Astrocyte (in vitro differentiated cells and primary cell): Measurements from ENCODE around the gene FCER1A. TPM values are rescaled to one million over a fixed set of nuclear protein-coding genes. Genes with fewer than 3 reads are reported as not detected.

ENCODE experiments used
- DNase-seq: peaks from one replicate; pipeline ENCODE4 v3.0.0-alpha.2; 2010; ENCODE audit warnings: low read depth
- FAIRE-seq: peaks from 2 replicates; lab custom pipeline; 2011; peaks lifted over from hg19 to GRCh38; lab: Jason Lieb, UNC
- H2AFZ ChIP-seq: 2 replicates; pipeline ENCODE4 v1.6.0; 2012; ENCODE audit warnings: low read depth, low read length, inconsistent platforms
- H3K27ac ChIP-seq: 2 replicates; pipeline ENCODE4 v1.5.1; 2011; ENCODE audit warnings: low read depth, low read length, inconsistent platforms
- H3K27me3 ChIP-seq: 2 replicates; pipeline ENCODE4 v1.6.0; 2011; ENCODE audit warnings: low read length, inconsistent platforms; ENCODE audit not compliant: insufficient read depth
- H3K36me3 ChIP-seq: 2 replicates; pipeline ENCODE4 v1.5.1; 2011; ENCODE audit warnings: low read length, inconsistent platforms; ENCODE audit not compliant: insufficient read depth
- H3K4me1 ChIP-seq: 2 replicates; pipeline ENCODE4 v1.5.1; 2011; ENCODE audit warnings: low read length, inconsistent platforms; ENCODE audit not compliant: insufficient read depth
- H3K4me2 ChIP-seq: 2 replicates; pipeline ENCODE4 v1.6.0; 2012; ENCODE audit warnings: low read length, inconsistent platforms
- H3K4me3 ChIP-seq: 2 replicates; pipeline ENCODE4 v1.5.1; 2011; ENCODE audit warnings: low read depth, mild to moderate bottlenecking, low read length, inconsistent platforms; ENCODE audit not compliant: insufficient read depth
- H3K79me2 ChIP-seq: 2 replicates; pipeline ENCODE4 v1.6.0; 2012; ENCODE audit warnings: mild to moderate bottlenecking, low read length, inconsistent platforms; ENCODE audit not compliant: insufficient read depth
- H3K9ac ChIP-seq: 2 replicates; pipeline ENCODE4 v1.6.0; 2012; ENCODE audit warnings: mild to moderate bottlenecking, low read length, inconsistent platforms
- H3K9me3 ChIP-seq: 2 replicates; pipeline ENCODE4 v1.5.1; 2012; ENCODE audit warnings: low read depth, mild to moderate bottlenecking, low read length, inconsistent platforms; ENCODE audit not compliant: insufficient read depth
- H4K20me1 ChIP-seq: 2 replicates; pipeline ENCODE4 v1.6.0; 2012; ENCODE audit warnings: low read length, inconsistent platforms; ENCODE audit not compliant: insufficient read depth
- H3K27ac Mint-ChIP-seq: one replicate; pipeline ENCODE4 v1.8.0; 2021; ENCODE audit warnings: mild to moderate bottlenecking, mixed read lengths; ENCODE audit not compliant: unreplicated experiment
- H3K27me3 Mint-ChIP-seq: one replicate; pipeline ENCODE4 v1.8.0; 2021; ENCODE audit warnings: low read depth, mixed read lengths; ENCODE audit not compliant: unreplicated experiment
- H3K36me3 Mint-ChIP-seq: one replicate; pipeline ENCODE4 v1.8.0; 2021; ENCODE audit warnings: low read depth, mixed read lengths; ENCODE audit not compliant: unreplicated experiment
- H3K4me1 Mint-ChIP-seq: one replicate; pipeline ENCODE4 v1.8.0; 2021; ENCODE audit warnings: low read depth, mixed read lengths; ENCODE audit not compliant: unreplicated experiment
- H3K4me3 Mint-ChIP-seq: one replicate; pipeline ENCODE4 v1.8.0; 2021; ENCODE audit warnings: mild to moderate bottlenecking, moderate library complexity, mixed read lengths; ENCODE audit not compliant: unreplicated experiment
- H3K9me3 Mint-ChIP-seq: one replicate; pipeline ENCODE4 v1.8.0; 2021; ENCODE audit warnings: mild to moderate bottlenecking, mixed read lengths; ENCODE audit not compliant: unreplicated experiment
- CTCF ChIP-seq: IDR thresholded peaks from 2 replicates; pipeline ENCODE4 v1.5.1; 2011; ENCODE audit warnings: low read depth, mild to moderate bottlenecking, inconsistent platforms, low read length, moderate library complexity; ENCODE audit not compliant: insufficient read depth
- EZH2 ChIP-seq: IDR thresholded peaks from 2 replicates; pipeline ENCODE4 v1.6.1; 2012; ENCODE audit warnings: mild to moderate bottlenecking, low read length, inconsistent platforms; ENCODE audit not compliant: insufficient read depth
- total RNA-seq: library from RNA; stranded (reverse); gene quantifications from 2 replicates; pipeline ENCODE4 v1.2.1, GENCODE V29; 2021

Gene FCER1A
- total RNA-seq, 1 donor from 2014 or later: not detected

- DNase-seq (no peak), FAIRE-seq (no peak)
- no peak overlapping the region for H3K27ac Mint-ChIP-seq
Observed at GRCh38 chr1:159266832-159267231, 35.3 kb upstream of the FCER1A start.

DNA sequence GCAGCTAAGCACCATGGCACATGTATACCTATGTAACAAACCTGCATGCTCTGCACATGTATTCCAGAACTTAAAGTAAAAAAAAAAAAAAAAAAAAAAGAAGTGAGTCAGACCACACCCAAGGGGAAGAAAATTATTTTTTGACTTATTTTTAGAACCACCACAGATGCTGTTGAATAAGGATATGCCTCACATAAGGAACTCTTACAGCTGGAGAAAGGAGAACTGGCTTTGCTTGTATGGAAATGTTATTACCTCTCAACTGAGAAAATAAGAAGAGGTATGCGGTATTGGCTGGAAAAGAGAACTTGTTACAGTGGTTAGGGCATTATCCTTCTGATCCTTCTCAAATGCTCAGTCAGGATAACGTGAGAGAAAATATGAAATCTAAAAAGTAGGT is 27.5 kb upstream of the FCER1A start:
- Mint-ChIP-seq H3K27me3 (peaks cover 3% of the 10 kb centered on the region), H3K4me1 (no peaks in the 10 kb centered on the region)
- no peak overlapping the region for H3K27ac ChIP-seq

More at GRCh38 chr1:159266832-159267231, 35.3 kb upstream of the FCER1A start:
- no peaks in the 10 kb centered on the region for H3K4me1 Mint-ChIP-seq
- H3K27me3 Mint-ChIP-seq: no peaks in the 10 kb centered on the region
- no peak overlapping the region for H3K27ac ChIP-seq
- H3K27me3 ChIP-seq: no peaks in the 10 kb centered on the region
- no peaks in the 10 kb centered on the region for H3K36me3 ChIP-seq
- H3K9ac ChIP-seq: no peak overlapping the region
- H3K9me3 Mint-ChIP-seq: peaks cover 4% of the 10 kb centered on the region
- no peak overlapping the region for H2AFZ ChIP-seq
- no peaks in the 10 kb centered on the region for H3K4me1 ChIP-seq
- no peaks in the 10 kb centered on the region for H3K79me2 ChIP-seq
- TF ChIP-seq EZH2 (no peak), CTCF (no peak)
- no peaks in the 10 kb centered on the region for H3K36me3 Mint-ChIP-seq
- no peak overlapping the region for H3K4me3 ChIP-seq
- H3K4me2 ChIP-seq: no peak overlapping the region
- H3K9me3 ChIP-seq: no peaks in the 10 kb centered on the region
- no peak overlapping the region for H3K4me3 Mint-ChIP-seq
- no peaks in the 10 kb centered on the region for H4K20me1 ChIP-seq

More for the DNA sequence above, 27.5 kb upstream of the FCER1A start:
- Histone ChIP-seq H3K4me3 (no peak overlapping the region), H3K9me3 (no peaks in the 10 kb centered on the region), H3K36me3 (no peaks in the 10 kb centered on the region), H3K79me2 (no peaks in the 10 kb centered on the region), H3K4me2 (no peak overlapping the region), H3K4me1 (no peaks in the 10 kb centered on the region), H3K9ac (no peak overlapping the region), H2AFZ (no peak overlapping the region), H3K27me3 (no peaks in the 10 kb centered on the region), H4K20me1 (no peaks in the 10 kb centered on the region)
- DNase-seq (no peak), FAIRE-seq (no peak)
- no peak overlapping the region for H3K27ac Mint-ChIP-seq
- H3K9me3 Mint-ChIP-seq: no peaks in the 10 kb centered on the region
- H3K4me3 Mint-ChIP-seq: no peak overlapping the region
- no peaks in the 10 kb centered on the region for H3K36me3 Mint-ChIP-seq
- no peak for TF ChIP-seq EZH2
- no peak for TF ChIP-seq CTCF
